GM12892 (cell line): ENCODE data around the gene MRPL51.

Experiments
- POLR2A ChIP-seq: IDR thresholded peaks from 2 replicates; pipeline ENCODE4 v1.6.1; 2011; ENCODE audit warnings: low read depth, low read length, control low read depth
- POLR2AphosphoS5 ChIP-seq: IDR thresholded peaks from 2 replicates; pipeline ENCODE4 v1.6.1; 2011; ENCODE audit warnings: low read depth, low read length, control low read depth
- TAF1 ChIP-seq: IDR thresholded peaks from 2 replicates; pipeline ENCODE4 v1.6.1; 2011; ENCODE audit warnings: low read depth, mild to moderate bottlenecking, control low read depth, low read length, borderline replicate concordance

- no peak for TF ChIP-seq POLR2AphosphoS5
- no peak for TF ChIP-seq POLR2A
- TF ChIP-seq TAF1, result no peak
Measured at GRCh38 chr12:6462234-6462995, 30.6 kb downstream of the MRPL51 start.
